MM.1S (cell line): ENCODE data around the gene ZFPL1.

Source experiments
- DNase-seq: peaks from one replicate; pipeline ENCODE4 v3.0.0-alpha.2; 2015
- H2AFZ ChIP-seq: fragments of 300-600 bp; sonication (generic); 2 replicates; pipeline ENCODE4 v1.6.0; 2016; ENCODE audit warnings: antibody characterized with exemption, low read length
- H3F3A ChIP-seq: fragments of 300-600 bp; sonication (generic); 2 replicates; pipeline ENCODE4 v1.6.1; 2016; ENCODE audit warnings: mild to moderate bottlenecking, antibody characterized with exemption, low read length, moderate library complexity, mixed read lengths; ENCODE audit not compliant: insufficient read depth
- H3K27ac ChIP-seq: fragments of 300-600 bp; sonication (generic); 2 replicates; pipeline ENCODE4 v1.5.1; 2016; ENCODE audit warnings: mild to moderate bottlenecking, low read length
- H3K27me3 ChIP-seq: fragments of 300-600 bp; sonication (generic); replicated peaks from 2 replicates; pipeline ENCODE4 v1.6.0; 2016; ENCODE audit warnings: low read length; ENCODE audit not compliant: insufficient read depth
- H3K36me3 ChIP-seq: fragments of 300-600 bp; sonication (generic); replicated peaks from 2 replicates; pipeline ENCODE4 v1.6.1; 2016; ENCODE audit warnings: mild to moderate bottlenecking, low read length, mixed read lengths; ENCODE audit not compliant: insufficient read depth
- H3K4me1 ChIP-seq: fragments of 300-600 bp; sonication (generic); 2 replicates; pipeline ENCODE4 v1.6.1; 2016; ENCODE audit warnings: low read length, mixed read lengths
- H3K4me2 ChIP-seq: fragments of 300-600 bp; sonication (generic); 2 replicates; pipeline ENCODE4 v1.6.0; 2016; ENCODE audit warnings: low read depth, low read length
- H3K4me3 ChIP-seq: fragments of 300-600 bp; sonication (generic); 2 replicates; pipeline ENCODE4 v1.5.1; 2016; ENCODE audit warnings: low read length, mixed read lengths
- H3K79me2 ChIP-seq: fragments of 300-600 bp; sonication (generic); 2 replicates; pipeline ENCODE4 v1.6.1; 2016; ENCODE audit warnings: mixed run types, low read length, mixed read lengths
- H3K9ac ChIP-seq: fragments of 300-600 bp; sonication (generic); 2 replicates; pipeline ENCODE4 v1.6.1; 2016; ENCODE audit warnings: low read length, mixed read lengths
- H3K9me2 ChIP-seq: fragments of 300-600 bp; sonication (generic); replicated peaks from 2 replicates; pipeline ENCODE4 v1.6.1; 2016; ENCODE audit warnings: mild to moderate bottlenecking, low read length, mixed read lengths; ENCODE audit not compliant: insufficient read depth
- H3K9me3 ChIP-seq: fragments of 300-600 bp; sonication (generic); replicated peaks from 2 replicates; pipeline ENCODE4 v1.6.1; 2016; ENCODE audit warnings: mild to moderate bottlenecking, low read length, mixed read lengths; ENCODE audit not compliant: insufficient read depth
- H4K20me1 ChIP-seq: fragments of 300-600 bp; sonication (generic); 2 replicates; pipeline ENCODE4 v1.6.1; 2016; ENCODE audit warnings: mild to moderate bottlenecking, low read length, moderate library complexity, mixed read lengths; ENCODE audit not compliant: insufficient read depth
- CTCF ChIP-seq: fragments of 300-600 bp; sonication (generic); IDR thresholded peaks from 2 replicates; pipeline ENCODE4 v1.5.1; 2016; ENCODE audit warnings: antibody characterized with exemption, low read length, mixed read lengths
- EZH2 ChIP-seq: fragments of 300-600 bp; sonication (generic); optimal IDR thresholded peaks from 2 replicates; pipeline ENCODE3; 2017; ENCODE audit warnings: low read depth, mild to moderate bottlenecking, antibody characterized with exemption, low read length, mixed read lengths
- EZH2phosphoT487 ChIP-seq: fragments of 300-600 bp; sonication (generic); IDR thresholded peaks from 2 replicates; pipeline ENCODE4 v1.6.1; 2018; ENCODE audit warnings: antibody characterized with exemption, low read length

The ZFPL1 gene

GRCh38 chr11:65119670-65119995 is 35.6 kb downstream of the ZFPL1 start:
- H3K4me2 ChIP-seq: no peak overlapping the region
- peaks cover 8% of the 10 kb centered on the region for H3K36me3 ChIP-seq
- no peaks in the 10 kb centered on the region for H3K9me3 ChIP-seq
- no peak overlapping the region for H3K4me3 ChIP-seq
- peaks cover 46% of the 10 kb centered on the region for H3F3A ChIP-seq
- no peak overlapping the region for H3K9ac ChIP-seq
- H3K79me2 ChIP-seq: peaks cover 71% of the 10 kb centered on the region
- peaks cover 30% of the 10 kb centered on the region for H3K4me1 ChIP-seq
- H3K9me2 ChIP-seq: no peaks in the 10 kb centered on the region
- no peaks in the 10 kb centered on the region for H4K20me1 ChIP-seq
- H2AFZ ChIP-seq: no peak overlapping the region
- no peak for TF ChIP-seq CTCF
- TF ChIP-seq EZH2: no peak
- no peak for TF ChIP-seq EZH2phosphoT487
- no peaks in the 10 kb centered on the region for H3K27me3 ChIP-seq
- peak overlapping the region; percentile 18; the same call in 1 of the 2 replicates for H3K27ac ChIP-seq
- DNase-seq: no peak

- H3K36me3 ChIP-seq: peaks cover 8% of the 10 kb centered on the region
- TF ChIP-seq EZH2 (no peak), EZH2phosphoT487 (no peak), CTCF (no peak)
- peaks cover 29% of the 10 kb centered on the region for H3K4me1 ChIP-seq
- peak overlapping the region; percentile 100 for H3K4me3 ChIP-seq
- peaks cover 52% of the 10 kb centered on the region for H3F3A ChIP-seq
- H3K9me3 ChIP-seq: no peaks in the 10 kb centered on the region
- H3K4me2 ChIP-seq: peak overlapping the region; percentile 91
- H3K79me2 ChIP-seq: peaks cover 72% of the 10 kb centered on the region
- peak overlapping the region; percentile 98 for H3K9ac ChIP-seq
- no peak for DNase-seq
- no peak overlapping the region for H2AFZ ChIP-seq
- H4K20me1 ChIP-seq: no peaks in the 10 kb centered on the region
- H3K9me2 ChIP-seq: no peaks in the 10 kb centered on the region
- H3K27ac ChIP-seq: peak overlapping the region; percentile 90; the same call in 1 of the 2 replicates
- no peaks in the 10 kb centered on the region for H3K27me3 ChIP-seq
Observed at GRCh38 chr11:65120831-65121230, 36.8 kb downstream of the ZFPL1 start.

- DNase-seq: peak; percentile 30
- no peaks in the 10 kb centered on the region for H3K9me2 ChIP-seq
- peaks cover 68% of the 10 kb centered on the region for H3K79me2 ChIP-seq
- H2AFZ ChIP-seq: peak overlapping the region; percentile 3; the same call in 1 of the 2 replicates
- TF ChIP-seq EZH2 (no peak), EZH2phosphoT487 (no peak), CTCF (no peak)
- no peaks in the 10 kb centered on the region for H4K20me1 ChIP-seq
- H3K4me3 ChIP-seq: peak overlapping the region; percentile 100
- no peaks in the 10 kb centered on the region for H3K9me3 ChIP-seq
- H3K9ac ChIP-seq: peak overlapping the region; percentile 98
- peak overlapping the region; percentile 90; the same call in 1 of the 2 replicates for H3K27ac ChIP-seq
- H3K4me1 ChIP-seq: peaks cover 23% of the 10 kb centered on the region
- H3K36me3 ChIP-seq: peaks cover 8% of the 10 kb centered on the region
- peak overlapping the region; percentile 91 for H3K4me2 ChIP-seq
- H3F3A ChIP-seq: peaks cover 54% of the 10 kb centered on the region
- no peaks in the 10 kb centered on the region for H3K27me3 ChIP-seq
Observed at GRCh38 chr11:65121447-65121864, 37.4 kb downstream of the ZFPL1 start.
